Smooth muscle cell (in vitro differentiated cells): Measurements from ENCODE around the gene PLXNA1. TPM values are rescaled to one million over a fixed set of nuclear protein-coding genes. Genes with fewer than 3 reads are reported as not detected.

Source experiments
- DNase-seq: peaks from one replicate; lab custom pipeline; 2025; ENCODE audit not compliant: unreplicated experiment; lab: John Stamatoyannopoulos, UW
- H2AFZ ChIP-seq: fragments of 200-600 bp; sonication (generic); 2 replicates; pipeline ENCODE4 v1.6.0; 2016; ENCODE audit warnings: antibody characterized with exemption, low read depth, mild to moderate bottlenecking
- H3F3A ChIP-seq: fragments of 200-600 bp; sonication (generic); 2 replicates; pipeline ENCODE4 v1.6.0; 2017; ENCODE audit warnings: antibody characterized with exemption, low read depth
- H3K27ac ChIP-seq: fragments of 200-600 bp; sonication (generic); 2 replicates; pipeline ENCODE4 v1.5.1; 2016; ENCODE audit warnings: low read depth, mild to moderate bottlenecking
- H3K27me3 ChIP-seq: fragments of 200-600 bp; sonication (generic); 2 replicates; pipeline ENCODE4 v1.6.1; 2016; ENCODE audit warnings: low read depth, mild to moderate bottlenecking
- H3K36me3 ChIP-seq: fragments of 200-600 bp; sonication (generic); 2 replicates; pipeline ENCODE4 v1.5.1; 2016; ENCODE audit warnings: low read depth
- H3K4me1 ChIP-seq: fragments of 200-600 bp; sonication (generic); 2 replicates; pipeline ENCODE4 v1.5.1; 2016; ENCODE audit warnings: low read depth
- H3K4me2 ChIP-seq: fragments of 200-600 bp; sonication (generic); 2 replicates; pipeline ENCODE4 v1.6.0; 2016; ENCODE audit warnings: mild to moderate bottlenecking
- H3K4me3 ChIP-seq: fragments of 200-600 bp; sonication (generic); 2 replicates; pipeline ENCODE4 v1.5.1; 2016; ENCODE audit warnings: mild to moderate bottlenecking
- H3K79me2 ChIP-seq: fragments of 200-600 bp; sonication (generic); 2 replicates; pipeline ENCODE4 v1.6.0; 2016; ENCODE audit warnings: low read depth, mild to moderate bottlenecking
- H3K9ac ChIP-seq: fragments of 200-600 bp; sonication (generic); 2 replicates; pipeline ENCODE4 v1.6.0; 2016; ENCODE audit warnings: low read depth
- H3K9me3 ChIP-seq: fragments of 200-600 bp; sonication (generic); replicated peaks from 2 replicates; pipeline ENCODE4 v1.5.1; 2016; ENCODE audit warnings: low read depth
- H4K20me1 ChIP-seq: fragments of 200-600 bp; sonication (generic); 2 replicates; pipeline ENCODE4 v1.6.0; 2016; ENCODE audit warnings: low read depth
- WGBS: methylation state at CpG from one replicate; pipeline ENCODE4 v1.1.7; 2016; ENCODE audit warnings: low lambda C conversion rate; 5-methylcytosine and 5-hydroxymethylcytosine counted together
- polyA plus RNA-seq: library from polyadenylated mRNA; unstranded; fragments of >200 nt; fragmentation: Nextera tagmentation; extraction: Ambion mirVana; gene quantifications from 2 replicates; pipeline ENCODE4 v1.2.1, GENCODE V29; 2016
- total RNA-seq: library from RNA; depleted of rRNA; stranded (reverse); fragments of >200 nt; gene quantifications from 2 replicates; pipeline ENCODE4 v1.2.3, GENCODE V29; 2014
- TF ChIP-seq, protein P1 (sequence below): fragments of 200-600 bp; sonication (generic); IDR thresholded peaks from 2 replicates; pipeline ENCODE4 v1.5.1; 2017; ENCODE audit warnings: borderline replicate concordance, mild to moderate bottlenecking, antibody characterized with exemption; ENCODE audit not compliant: insufficient read depth, poor library complexity, severe bottlenecking

The PLXNA1 gene
- total and polyA plus RNA-seq, 2 experiments from 2014 or later: 37.9 to 50.8 TPM

GRCh38 chr3:127017781-127018180, 34.9 kb downstream of the PLXNA1 start:
- no peak overlapping the region for H3K27ac ChIP-seq
- H3F3A ChIP-seq: no peaks in the 10 kb centered on the region
- no peak overlapping the region for H2AFZ ChIP-seq
- 98% methylated on average over 17 of the region's 17 CpGs for WGBS
- no peak overlapping the region for H3K9ac ChIP-seq
- no peak overlapping the region for H3K4me2 ChIP-seq
- H3K27me3 ChIP-seq: no peaks in the 10 kb centered on the region
- no peaks in the 10 kb centered on the region for H3K9me3 ChIP-seq
- H3K36me3 ChIP-seq: no peaks in the 10 kb centered on the region
- H3K79me2 ChIP-seq: no peaks in the 10 kb centered on the region
- H4K20me1 ChIP-seq: peaks cover 20% of the 10 kb centered on the region
- TF ChIP-seq, protein P1, sequence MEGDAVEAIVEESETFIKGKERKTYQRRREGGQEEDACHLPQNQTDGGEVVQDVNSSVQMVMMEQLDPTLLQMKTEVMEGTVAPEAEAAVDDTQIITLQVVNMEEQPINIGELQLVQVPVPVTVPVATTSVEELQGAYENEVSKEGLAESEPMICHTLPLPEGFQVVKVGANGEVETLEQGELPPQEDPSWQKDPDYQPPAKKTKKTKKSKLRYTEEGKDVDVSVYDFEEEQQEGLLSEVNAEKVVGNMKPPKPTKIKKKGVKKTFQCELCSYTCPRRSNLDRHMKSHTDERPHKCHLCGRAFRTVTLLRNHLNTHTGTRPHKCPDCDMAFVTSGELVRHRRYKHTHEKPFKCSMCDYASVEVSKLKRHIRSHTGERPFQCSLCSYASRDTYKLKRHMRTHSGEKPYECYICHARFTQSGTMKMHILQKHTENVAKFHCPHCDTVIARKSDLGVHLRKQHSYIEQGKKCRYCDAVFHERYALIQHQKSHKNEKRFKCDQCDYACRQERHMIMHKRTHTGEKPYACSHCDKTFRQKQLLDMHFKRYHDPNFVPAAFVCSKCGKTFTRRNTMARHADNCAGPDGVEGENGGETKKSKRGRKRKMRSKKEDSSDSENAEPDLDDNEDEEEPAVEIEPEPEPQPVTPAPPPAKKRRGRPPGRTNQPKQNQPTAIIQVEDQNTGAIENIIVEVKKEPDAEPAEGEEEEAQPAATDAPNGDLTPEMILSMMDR: no peak
- DNase-seq: no peak
- no peak overlapping the region for H3K4me3 ChIP-seq
- H3K4me1 ChIP-seq: no peaks in the 10 kb centered on the region

DNA sequence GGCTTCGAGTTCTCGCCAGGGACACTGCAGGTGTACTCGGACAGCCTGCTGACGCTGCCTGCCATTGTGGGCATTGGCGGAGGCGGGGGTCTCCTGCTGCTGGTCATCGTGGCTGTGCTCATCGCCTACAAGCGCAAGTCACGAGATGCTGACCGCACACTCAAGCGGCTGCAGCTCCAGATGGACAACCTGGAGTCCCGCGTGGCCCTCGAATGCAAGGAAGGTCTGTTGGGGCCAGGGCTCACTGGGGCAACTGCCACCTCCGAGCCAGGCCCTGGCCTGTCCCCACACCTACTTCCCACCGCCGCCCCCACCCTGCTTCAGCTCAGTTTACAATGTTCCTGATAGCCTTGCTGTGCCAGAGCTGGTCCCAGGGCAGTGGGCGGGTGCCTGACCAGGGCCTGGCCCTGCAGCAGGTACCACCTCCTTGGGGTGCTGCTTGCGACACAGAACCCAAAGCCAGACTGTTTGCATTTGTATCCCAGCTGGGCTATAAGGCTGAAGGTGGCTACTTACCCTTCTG, 35.5 kb downstream of the PLXNA1 start:
- Histone ChIP-seq H3F3A (no peaks in the 10 kb centered on the region), H4K20me1 (peaks cover 20% of the 10 kb centered on the region), H3K27ac (no peak overlapping the region), H3K36me3 (no peaks in the 10 kb centered on the region), H3K4me1 (no peaks in the 10 kb centered on the region), H3K9ac (no peak overlapping the region), H3K4me3 (no peak overlapping the region), H3K27me3 (no peaks in the 10 kb centered on the region), H3K79me2 (no peaks in the 10 kb centered on the region), H3K9me3 (no peaks in the 10 kb centered on the region), H2AFZ (no peak overlapping the region), H3K4me2 (no peak overlapping the region)
- TF ChIP-seq, protein P1: no peak
- no peak for DNase-seq
- WGBS: 97% methylated on average over 20 of the region's 20 CpGs

DNA sequence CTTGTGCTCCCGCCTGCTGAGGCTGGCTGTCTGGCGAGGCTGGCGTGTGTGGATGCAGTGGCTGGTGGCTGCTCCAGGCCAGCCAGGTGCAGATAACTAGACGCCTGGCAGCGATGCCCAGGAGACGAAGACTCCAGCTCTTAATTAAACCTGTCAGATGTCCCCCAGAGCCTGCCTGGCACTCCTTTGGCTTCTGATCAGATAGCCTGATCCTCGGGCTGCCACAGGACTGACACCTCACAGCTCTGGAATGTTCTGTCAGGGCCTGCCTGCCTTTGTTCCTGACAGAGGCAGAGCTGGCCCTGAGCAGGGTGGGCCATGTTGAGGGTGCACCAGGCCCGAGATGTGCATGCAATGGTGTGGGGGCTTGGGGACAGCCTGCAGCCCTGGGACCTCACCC, 36.5 kb downstream of the PLXNA1 start:
- no peak overlapping the region for H2AFZ ChIP-seq
- peaks cover 20% of the 10 kb centered on the region for H4K20me1 ChIP-seq
- no peak overlapping the region for H3K4me2 ChIP-seq
- H3K4me1 ChIP-seq: no peaks in the 10 kb centered on the region
- 61% methylated on average over 8 of the region's 8 CpGs for WGBS
- no peak overlapping the region for H3K9ac ChIP-seq
- no peak overlapping the region for H3K27ac ChIP-seq
- H3K4me3 ChIP-seq: no peak overlapping the region
- no peaks in the 10 kb centered on the region for H3K9me3 ChIP-seq
- TF ChIP-seq, protein P1: no peak
- no peaks in the 10 kb centered on the region for H3K36me3 ChIP-seq
- no peak for DNase-seq
- no peaks in the 10 kb centered on the region for H3F3A ChIP-seq
- no peaks in the 10 kb centered on the region for H3K27me3 ChIP-seq
- no peaks in the 10 kb centered on the region for H3K79me2 ChIP-seq

DNA sequence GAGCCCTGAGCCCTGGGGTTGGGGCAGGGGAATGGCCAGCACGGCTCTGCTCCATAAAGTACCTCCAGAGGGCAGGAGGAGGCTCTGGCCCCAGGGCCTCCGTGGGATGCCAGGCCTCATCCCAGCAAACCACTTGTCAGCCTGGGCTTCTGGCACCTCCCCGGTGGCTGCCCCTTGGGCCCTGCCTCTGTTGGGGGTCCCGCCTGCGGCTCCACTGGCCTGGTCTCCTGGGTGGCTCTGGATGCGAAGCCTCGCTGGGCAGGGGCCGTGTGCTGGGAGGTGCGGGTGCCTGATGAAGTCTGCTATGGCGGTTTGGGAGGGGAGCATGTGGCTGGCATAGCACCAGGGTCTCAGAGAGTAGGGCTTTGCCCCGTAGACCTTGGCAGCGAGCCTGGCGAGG, 37.6 kb downstream of the PLXNA1 start:
- no peaks in the 10 kb centered on the region for H3K36me3 ChIP-seq
- no peaks in the 10 kb centered on the region for H3F3A ChIP-seq
- no peak overlapping the region for H3K4me2 ChIP-seq
- no peaks in the 10 kb centered on the region for H3K27me3 ChIP-seq
- H3K9me3 ChIP-seq: no peaks in the 10 kb centered on the region
- no peak for DNase-seq
- H3K4me1 ChIP-seq: no peaks in the 10 kb centered on the region
- WGBS: 98% methylated on average over 12 of the region's 13 CpGs
- H2AFZ ChIP-seq: no peak overlapping the region
- H3K27ac ChIP-seq: no peak overlapping the region
- H3K79me2 ChIP-seq: no peaks in the 10 kb centered on the region
- TF ChIP-seq, protein P1: no peak
- no peak overlapping the region for H3K4me3 ChIP-seq
- no peak overlapping the region for H3K9ac ChIP-seq
- peaks cover 23% of the 10 kb centered on the region for H4K20me1 ChIP-seq
